Activated CD4-positive, alpha-beta T cell treated with anti-CD3 and anti-CD28 coated beads, Interleukin-2, amount 50 U/mL, for 16 hours (primary cell): Measurements from ENCODE around the gene HGF.
"Not testable (repeated sequence)": the region's sequence is repeated elsewhere in the genome, so short reads cannot be mapped to it uniquely, and the experiment has no call there.

ENCODE experiments used
- DNase-seq: peaks from one replicate; pipeline ENCODE4 v3.0.0-alpha.2; 2020

HGF gene

DNA sequence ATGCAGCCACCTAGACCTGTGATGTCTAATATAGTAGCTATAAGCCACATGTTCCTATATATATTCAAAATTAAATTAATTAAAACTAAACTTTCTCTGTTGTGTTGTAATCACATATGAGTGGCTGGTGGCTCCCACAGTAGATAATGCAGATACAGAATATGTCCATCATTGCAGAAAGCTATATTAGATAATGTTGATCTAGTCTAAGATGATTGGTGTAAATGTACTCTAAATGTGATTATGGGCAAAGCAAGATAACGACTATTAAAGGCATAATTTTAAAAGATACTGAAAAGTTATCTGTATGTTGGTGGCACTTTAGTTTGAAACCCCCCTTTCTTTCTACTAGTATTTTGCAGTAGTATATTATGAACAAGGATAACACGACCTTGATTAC, 5.7 kb upstream of the HGF start:
- no peak for DNase-seq

DNA sequence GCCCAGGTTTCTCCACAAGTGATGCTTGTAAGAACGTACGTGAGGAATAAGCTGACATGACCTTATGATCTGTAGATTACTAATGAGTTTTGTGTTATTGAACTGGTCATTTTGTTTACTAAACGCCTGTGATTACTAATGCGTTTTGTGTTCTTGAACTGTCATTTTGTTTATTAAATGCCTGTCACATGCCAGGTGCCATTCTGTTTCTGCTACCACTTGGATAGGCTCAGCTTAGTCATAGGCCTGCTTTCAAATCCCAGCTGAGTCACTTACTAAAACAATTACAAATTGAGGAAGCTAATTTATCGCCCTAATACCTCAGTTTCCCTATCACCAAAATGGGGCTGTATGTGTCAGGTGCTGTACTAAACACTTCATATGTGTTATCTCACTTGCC, 4.7 kb upstream of the HGF start:
- DNase-seq, result no peak

DNA sequence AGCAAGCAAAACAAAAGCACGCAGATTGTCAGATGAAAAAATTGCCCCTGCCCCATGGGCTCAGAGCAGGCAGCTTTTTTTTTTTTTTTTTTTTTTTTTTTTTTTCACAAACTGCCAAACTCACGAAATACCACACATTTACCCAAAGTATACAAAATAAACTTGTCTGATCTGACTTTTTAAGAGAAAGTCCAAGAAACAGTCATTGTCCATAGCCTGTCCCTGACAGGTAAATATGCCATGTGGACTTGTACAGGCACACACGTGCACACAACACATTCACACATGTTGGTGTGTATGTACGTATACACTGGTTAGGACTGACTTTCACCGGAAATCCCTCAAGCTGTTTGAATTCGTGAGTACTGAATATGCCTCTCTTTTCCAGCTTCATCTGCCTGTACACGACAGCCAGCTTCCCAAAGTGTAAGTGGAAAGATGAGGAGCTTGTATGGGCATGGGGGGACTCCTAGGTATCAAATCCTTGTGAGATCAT, 929 bp upstream of the HGF start:
- DNase-seq, result no peak

DNA sequence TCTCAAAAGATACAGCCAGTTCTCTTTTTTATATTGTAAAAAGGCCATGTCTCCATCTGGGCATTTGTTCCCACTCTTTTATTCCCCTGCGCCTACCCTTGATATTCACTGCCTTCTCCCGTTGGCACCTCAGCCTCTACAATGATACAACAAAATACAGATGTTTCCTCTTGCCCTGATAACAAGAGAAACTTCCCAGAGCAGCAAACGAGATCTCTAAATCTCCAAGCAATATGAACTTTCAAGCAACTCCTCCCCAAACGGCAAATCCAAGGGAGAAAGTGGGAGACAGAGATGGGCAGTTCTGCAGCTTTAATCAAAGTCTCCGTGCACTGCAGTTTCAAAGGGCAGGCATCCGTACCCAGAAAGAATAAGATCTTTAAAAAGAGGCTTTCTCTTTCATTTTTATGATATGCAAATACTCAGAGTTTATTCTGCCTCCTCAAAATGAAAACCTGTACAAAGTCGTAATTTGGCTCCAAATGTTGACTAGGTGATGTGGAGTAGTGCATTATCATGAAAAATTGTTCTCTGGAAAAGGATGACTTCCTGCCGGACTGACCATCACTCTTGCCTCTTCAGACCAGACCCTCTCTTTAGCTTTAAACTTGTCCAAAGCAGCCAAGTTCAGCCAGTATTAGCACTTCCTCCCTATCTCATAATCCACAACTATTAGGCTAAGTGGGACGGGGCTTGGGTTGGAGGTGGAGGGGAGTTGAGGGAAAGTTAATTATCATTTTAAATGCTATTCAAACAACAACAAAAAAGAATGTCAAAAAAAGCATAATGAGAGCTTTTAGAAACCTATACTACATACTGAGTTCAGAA, 682 bp downstream of the HGF start:
- no peak for DNase-seq

DNA sequence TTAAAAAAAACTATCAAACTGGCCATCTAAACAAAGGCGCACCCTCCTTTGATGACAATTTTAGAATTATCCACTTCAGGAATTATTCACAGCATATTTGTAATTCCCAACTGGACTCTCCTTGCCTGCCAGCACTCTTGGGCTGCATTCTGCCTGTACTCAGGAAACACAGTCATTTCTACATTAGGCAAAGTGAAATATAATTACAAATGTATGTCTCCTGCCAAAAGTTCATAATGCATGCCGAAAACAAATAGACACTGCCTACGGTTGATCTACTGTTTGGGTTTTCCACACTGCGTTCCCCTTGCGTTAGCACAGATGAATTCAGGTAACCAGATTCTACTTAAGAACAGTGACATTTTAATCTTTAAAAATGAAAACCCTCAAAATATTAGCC, 1.9 kb downstream of the HGF start:
- DNase-seq, result no peak

DNA sequence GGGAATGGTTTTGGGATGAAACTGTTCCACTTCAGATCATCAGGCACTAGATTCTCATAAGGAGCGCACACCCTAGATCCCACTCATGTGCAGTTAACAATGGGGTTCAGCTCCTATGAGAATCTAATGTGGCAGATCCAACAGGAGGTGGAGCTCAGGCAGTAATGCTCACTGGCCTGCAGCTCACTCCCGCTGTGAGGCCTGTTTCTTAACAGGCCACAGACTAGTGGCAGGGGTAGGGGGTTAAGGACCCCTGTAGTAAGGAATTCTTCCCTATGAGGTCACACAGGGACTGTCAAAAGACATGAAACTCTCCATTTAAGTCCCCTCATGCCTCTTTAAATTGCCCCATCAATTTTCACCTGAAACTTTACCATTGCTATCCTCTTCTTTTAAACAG, 8.0 kb downstream of the HGF start:
- no peak for DNase-seq

DNA sequence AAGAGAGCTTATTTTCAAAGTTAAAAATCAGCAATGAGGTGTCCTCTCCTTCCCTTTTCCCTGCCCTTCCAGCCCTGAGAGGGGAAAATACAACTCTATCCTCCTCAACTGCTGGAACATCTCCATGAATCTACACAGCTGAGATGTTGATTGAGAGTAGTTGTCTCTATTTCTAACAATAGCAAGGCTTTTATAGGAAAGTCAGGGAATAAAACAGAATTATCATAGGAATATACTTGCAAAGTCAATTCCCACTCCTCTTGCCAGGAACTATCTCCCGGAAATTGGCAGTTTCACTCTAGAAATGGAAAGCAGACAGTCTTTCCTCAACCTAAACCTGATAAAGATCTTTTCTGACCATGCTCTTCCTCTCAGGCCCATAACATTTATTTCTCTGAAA, 8.8 kb downstream of the HGF start:
- DNase-seq, result no peak

DNA sequence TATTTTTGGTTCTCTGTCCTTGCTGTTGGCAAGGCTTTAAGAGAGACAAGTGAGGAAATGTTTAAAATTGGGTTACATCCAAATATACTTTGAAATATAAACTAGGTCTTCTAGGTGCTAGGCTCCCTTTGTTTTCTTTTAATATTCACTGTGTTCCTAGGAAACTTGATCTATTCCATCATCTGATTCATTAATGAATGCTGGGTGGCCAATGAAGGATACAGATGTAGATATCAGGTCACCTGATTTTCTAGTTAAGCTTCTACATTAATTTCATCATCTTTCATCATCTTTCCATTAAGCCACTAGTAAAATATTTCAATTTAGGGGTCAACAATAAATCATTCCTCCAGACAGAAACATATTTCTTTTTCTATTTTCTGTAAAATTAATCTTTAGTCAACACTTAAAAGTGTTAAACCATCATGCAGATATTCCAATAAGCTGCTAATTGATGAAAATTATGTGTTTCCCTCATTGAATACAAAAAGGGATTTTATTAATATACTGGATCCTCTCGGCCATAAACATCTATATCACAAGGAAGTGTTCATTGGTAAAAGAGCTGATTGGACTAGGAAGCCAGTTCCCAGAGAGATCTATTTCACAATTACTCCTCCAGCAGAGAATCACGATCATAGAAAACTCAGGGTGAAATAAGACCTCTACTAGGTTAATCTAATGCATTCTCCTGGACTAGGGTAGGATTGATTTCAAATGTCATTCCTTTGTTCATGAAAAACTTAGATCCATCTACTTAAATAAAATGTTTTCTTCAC, 14.7 kb downstream of the HGF start:
- DNase-seq, result no peak

DNA sequence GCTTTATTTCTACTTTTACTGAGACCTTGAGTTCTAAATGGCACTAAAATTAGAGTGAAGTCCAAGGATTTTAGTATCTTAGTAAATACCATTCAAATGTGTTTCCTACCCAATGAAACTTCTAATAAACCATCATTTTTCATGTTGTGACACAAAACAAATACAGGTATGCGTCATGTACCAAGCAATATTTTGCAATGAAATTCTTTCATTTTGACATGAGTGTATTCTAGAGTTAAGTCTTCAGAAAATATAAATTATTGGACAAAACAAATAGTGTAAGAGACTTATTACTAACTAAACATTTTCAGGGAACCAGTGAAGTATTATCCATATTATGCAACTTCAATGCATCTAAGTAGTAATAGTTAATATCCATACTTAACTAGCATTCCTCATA, 16.5 kb downstream of the HGF start:
- no peak for DNase-seq

DNA sequence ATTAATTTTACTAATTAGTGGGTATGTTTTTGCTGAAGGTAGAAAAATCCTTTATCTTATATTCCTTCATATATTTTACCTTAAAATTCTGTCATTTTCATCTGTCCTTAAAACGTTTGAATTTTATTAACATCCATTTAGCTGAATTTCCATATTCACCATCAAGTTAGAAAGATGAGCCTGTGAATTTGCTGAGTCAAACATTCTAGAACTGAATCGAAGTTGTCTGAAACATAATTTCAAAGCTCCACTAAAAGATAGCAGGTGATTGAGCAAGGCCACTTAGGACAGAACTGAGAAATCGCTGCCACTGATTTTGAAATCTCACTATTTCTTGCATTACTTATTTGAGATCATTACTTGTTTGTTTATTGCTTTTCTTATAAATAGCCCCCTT, 17.5 kb downstream of the HGF start:
- no peak for DNase-seq

DNA sequence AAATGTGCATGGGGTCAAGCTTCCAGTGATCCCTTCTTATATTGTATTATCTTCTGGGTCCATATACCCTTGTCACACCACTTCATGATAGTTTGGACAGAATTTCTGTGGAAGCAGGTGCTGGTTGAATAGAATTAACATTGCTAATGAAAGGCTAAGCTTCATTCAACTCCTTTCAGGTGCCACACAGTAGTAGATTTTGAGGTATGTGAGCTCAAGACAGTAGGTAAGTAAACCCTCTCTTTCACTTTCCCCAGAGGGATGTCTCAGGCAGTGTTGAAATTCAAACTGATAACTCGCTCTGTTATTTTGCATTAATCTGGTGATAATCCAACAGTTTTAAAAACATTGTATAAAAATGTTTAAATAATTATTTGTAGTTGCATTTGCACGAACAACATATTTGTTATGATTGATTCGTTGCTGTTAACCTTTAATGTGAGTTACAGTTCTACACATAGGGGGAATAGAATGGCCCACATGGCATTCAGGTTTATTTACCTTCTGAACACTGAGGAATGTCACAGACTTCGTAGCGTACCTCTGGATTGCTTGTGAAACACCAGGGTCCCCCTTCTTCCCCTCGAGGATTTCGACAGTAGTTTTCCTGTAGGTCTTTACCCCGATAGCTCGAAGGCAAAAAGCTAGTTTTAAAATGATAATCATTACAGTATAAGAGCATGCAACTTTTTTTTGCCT, 18.1 kb downstream of the HGF start:
- DNase-seq, result no peak

DNA sequence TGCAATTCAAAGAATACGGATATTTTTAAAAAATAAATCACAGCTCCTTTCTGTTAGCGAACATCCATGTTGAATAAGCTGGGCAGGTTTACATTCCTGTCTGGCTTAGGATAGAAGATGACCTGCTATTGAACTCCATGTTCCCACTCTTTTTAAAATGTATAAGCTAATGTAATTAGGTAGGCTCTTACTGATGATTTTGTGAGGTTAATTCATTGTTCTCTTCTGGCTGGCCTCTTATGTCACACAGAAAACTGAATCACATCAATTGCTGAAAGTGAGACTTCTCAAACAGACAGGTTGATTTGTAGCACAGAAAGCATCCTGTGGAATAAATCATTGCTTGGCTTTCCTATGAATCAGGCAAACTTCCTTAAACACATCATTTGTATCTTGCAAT, 24.2 kb downstream of the HGF start:
- no peak for DNase-seq

DNA sequence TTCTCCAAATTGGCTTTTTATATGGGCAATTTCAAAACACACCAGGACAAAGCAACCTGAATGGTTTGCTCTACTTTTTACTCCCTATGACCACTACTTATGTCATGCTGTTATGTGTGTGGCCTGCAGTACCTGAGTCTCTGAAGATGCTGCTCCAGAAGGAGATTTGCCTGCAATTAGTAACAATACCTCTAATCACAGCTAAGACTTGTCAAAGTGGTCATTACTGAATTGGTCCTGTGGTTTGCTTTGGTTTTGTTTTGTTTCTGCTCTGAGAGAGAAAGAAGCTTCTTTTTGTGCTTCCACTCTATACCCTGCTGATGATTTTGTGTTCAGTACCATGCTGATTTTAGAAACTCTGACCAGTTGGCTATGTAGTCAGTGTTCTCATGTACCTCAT, 25.5 kb downstream of the HGF start:
- no peak for DNase-seq

DNA sequence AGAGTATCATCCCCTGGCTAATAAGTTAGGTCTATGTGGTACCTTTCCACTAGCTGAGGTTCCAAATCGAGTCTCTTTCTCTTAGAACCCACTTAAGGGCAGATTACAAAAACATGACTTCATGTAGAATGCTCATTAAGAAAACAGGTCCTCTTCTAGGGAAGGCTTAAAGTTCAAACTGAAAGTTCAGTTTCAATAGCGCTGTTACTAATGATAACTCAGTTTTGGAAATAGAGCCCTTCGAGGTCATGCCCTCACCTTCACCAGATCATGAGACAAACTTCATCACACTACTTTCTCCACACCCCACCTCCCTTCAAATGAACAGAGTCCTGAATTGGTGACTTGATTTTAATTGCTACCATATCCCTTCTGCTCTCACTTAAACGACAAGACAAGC, 26.2 kb downstream of the HGF start:
- no peak for DNase-seq

DNA sequence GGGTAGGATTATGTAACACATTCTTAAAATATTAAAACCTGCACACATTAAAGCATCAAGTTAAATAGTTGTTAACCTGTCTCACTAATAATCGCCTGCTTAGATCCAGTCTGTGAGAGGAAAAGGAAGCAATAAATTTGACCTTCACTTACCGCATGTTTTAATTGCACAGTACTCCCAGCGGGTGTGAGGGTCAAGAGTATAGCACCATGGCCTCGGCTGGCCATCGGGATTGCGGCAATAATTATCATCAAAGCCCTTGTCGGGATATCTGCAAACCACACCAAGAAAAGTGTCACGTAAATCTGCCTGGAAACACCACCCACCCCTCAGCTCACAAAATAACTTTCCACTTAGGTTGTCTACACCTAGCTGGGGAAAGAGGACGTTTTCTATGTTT, 26.6 kb downstream of the HGF start:
- DNase-seq, result no peak

DNA sequence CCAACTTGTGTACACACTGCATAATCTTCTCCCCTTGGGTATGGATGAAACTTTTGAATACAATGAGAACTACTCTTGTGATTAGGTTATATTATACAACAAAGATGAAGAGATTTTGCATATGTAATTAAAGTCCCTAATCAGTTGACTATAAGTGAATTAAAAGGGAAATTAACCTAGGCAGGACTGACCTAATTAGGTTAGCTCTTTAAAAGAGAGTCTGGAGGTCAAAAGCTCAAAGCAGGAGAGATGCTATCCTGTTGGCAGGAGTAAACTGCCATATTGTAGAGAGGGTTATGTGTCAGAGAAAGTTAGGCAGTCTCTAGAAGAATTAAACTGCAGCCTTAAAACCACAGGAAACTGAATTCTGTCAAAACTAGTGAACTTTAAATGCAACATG, 29.4 kb downstream of the HGF start:
- no peak for DNase-seq

DNA sequence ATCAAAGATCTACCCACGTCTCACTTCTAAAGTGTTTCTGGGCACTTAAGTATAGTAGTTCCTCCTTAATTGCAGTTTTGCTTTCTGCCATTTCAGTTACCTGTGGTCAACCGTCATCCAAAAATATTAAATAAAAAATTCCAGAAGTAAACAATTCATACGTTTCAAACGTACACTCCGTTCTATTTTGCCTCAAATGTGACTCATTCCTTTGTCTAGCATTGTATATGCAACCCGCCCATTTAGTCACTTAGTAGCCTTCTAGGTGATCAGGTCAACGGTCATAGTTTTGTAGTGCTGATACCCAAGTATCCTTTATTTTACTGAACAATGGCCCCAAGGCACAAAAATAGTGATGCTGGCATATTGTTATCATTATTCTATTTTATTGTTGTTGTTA, 33.8 kb downstream of the HGF start:
- no peak for DNase-seq

DNA sequence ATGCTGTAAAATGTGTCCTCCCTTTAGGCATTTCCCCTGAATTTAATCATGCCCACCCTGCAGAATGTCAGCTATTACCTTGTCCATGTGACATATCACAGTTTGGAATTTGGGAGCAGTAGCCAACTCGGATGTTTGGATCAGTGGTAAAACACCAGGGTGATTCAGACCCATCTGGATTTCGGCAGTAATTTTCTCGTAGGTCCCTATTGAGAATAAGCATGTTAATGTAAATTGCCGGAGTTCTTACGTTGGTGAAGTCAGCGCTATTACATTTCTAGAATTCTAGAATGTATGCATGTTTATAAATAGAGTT, 44.1 kb downstream of the HGF start:
- DNase-seq, result no peak

DNA sequence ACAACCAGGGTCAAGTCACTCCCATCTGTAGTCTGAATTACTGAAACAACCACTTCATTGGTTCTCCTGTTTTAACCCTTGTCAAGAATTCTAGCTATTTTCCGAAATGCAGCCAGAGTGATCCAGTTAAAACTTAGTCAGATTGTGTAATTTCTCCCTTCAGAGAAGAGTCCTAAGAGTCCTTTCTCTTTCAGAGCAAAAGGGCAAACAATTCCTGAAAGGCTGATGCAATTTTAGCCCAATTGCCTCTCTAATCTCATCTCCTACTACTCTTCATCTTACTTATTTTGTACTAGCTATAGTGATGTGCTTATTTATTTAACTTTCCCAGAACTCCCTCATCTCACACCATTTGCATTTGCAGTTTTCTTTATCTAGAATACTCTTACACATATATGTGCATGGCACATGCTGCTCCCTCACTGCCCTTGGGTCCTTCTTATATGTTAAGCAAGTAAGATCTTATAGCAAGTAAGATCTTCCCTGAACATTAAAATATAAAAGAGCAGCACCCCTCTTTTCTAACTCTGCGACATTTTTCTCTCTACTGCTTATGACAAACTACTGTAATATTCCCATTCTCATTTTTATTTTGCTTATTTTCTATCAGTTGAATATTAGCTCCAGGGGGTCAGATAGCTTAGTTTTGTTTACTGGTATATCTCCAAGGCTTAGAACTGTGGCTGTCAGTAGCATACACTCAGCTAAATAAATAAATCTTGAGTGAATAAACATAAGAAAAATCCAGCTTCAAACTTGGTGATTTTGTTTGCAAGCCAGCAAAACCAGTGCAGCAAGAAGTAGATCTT, 44.6 kb downstream of the HGF start:
- no peak for DNase-seq

DNA sequence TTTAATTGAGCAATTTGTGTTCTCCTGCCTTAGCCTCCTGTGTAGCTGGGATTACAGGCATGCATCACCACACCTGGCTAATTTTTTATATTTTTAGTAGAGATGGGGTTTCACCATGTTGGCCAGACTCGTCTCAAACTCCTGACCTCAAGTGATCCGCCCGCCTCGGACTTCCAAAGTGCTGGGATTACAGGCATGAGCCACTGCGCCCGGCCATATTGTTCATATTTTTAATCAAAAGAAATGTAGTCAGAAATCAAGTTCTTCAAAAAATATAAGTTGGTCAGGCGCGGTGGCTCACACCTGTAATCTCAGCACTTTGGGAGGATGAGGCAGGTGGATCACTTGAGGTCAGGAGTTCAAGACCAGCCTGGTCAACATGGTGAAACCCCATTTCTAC, 47.6 kb downstream of the HGF start:
- DNase-seq, result not testable (repeated sequence)

DNA sequence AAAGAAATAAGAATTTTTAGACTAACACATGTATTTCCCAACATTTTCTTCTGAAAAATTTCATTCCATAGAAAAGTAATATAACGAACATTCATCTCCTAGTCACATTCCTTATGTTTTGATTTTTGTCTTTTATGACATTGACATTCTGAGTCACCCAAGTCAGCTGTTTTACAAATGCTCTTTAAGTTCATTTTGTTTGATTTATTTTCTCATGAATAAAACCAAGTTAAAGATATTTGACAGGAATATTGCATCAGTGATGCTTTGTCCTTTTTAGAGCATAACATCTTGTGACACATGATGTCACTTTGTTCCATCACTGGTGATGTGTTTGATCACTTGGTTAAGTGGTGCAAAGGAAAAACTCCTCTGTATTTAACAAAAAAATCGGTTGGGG, 48.4 kb downstream of the HGF start:
- no peak for DNase-seq

DNA sequence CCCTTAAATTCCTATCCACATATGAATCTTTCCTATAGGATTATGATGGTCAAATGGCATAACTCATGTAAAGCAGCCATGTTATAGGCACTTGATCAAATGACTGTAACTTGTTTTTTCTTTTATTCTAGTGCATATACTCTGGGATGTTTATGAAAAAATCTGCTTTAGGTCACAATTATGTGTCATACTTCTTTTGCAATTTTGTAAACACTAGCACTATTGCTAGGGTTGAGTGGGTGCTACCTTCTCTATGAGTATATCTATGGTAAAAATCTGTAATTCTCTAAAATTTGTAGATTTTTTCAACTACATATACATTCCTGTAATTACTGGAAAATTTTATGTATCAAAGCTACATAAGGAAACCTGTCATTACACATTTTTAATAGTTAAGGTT, 50.0 kb downstream of the HGF start:
- no peak for DNase-seq

DNA sequence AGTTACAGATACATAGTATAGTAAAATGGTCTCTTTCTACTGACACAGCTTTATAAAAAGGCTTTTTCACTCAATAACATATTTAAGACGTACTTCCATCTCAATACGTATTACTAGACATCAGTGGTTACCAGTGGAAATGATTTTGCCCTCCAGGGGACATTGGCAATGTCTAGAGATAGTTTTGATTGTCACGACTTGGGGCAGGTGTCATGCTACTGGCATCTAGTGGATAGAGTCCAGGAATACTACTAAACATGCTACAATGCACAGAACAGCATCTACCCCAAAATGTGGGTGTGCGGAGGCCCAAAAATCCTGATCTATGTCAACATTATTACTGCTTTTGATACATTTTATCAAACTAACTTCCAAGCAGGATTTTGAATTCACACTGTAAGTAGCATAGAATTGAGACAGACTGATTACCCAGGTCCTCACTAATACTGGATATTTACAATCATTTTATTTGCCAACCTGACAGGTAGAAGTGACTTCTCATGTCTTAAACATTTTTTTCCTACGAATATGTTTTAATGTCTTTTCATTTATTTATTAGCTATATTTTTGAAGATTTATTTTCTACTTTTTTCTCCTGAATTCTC, 53.8 kb downstream of the HGF start:
- DNase-seq, result no peak
